G401 (cell line): Measurements from ENCODE around the gene SCUBE2. TPM values are rescaled to one million over a fixed set of nuclear protein-coding genes. Genes with fewer than 3 reads are reported as not detected.
"Not testable (repeated sequence)": the region's sequence is repeated elsewhere in the genome, so short reads cannot be mapped to it uniquely, and the experiment has no call there.

Experiments
- DNase-seq: peaks from one replicate; pipeline ENCODE4 v3.0.0-alpha.2; 2015; ENCODE audit warnings: low spot score
- in situ Hi-C: cut with HindIII; loops from 2 replicates; pipeline ENCODE4 v1.10.0; 2016; ENCODE audit warnings: low sequenced_read_pairs, mixed read lengths
- total RNA-seq: library from RNA; depleted of rRNA; stranded (reverse); fragments of >200 nt; shearing (Covaris generic); gene quantifications from 2 replicates; pipeline ENCODE4 v1.2.3, GENCODE V29; 2014; rRNA removed

SCUBE2 gene
- total RNA-seq, 1 experiment from 2014 or later: not detected

DNA sequence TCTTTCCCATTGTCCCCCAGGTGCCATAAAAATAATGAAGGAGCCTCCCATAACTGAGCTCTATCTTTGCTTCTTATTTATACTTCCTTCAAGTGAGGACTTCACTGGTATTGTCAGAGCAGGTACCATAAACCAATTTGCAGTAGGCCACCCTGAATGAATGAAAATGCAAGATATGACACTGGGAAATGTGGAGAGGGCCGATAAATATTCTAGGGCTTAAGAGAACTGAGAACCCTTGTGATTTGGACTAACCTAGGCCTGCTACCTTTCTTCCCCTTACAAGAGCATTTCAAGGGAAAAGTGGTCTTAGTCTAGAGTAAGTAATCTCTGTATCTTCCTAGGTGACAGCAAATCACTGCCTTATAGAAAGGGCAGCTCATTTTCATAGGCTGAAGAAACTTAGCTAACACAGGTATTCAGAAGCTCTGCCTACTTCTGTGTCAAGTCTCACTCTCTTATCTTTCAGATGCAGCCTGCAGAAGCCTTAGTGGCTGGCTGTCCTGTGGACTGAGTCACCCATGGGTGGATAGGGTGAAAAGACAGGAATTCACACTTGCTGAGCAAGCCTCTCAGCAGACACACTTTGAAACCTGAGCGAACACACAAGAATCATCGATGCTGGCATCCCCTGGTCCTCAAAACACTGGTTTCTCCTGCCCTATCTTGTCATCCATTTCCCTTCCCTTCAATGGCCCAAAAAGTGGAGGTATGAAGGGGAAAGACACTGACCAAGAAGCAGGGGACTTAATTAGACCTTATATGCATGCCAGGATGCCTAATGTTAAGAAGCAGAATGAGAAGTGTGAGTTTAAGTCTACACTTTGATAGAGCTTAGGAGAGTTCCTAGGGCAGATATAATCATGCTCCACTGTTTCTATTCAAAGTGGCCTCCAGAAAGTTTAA, 102.8 kb downstream of the SCUBE2 start:
- in situ Hi-C loops: no loop called here
- no peak for DNase-seq

GRCh38 chr11:8987446-8987845, 104.0 kb downstream of the SCUBE2 start:
- in situ Hi-C loops: no loop called here
- DNase-seq: no peak

DNA sequence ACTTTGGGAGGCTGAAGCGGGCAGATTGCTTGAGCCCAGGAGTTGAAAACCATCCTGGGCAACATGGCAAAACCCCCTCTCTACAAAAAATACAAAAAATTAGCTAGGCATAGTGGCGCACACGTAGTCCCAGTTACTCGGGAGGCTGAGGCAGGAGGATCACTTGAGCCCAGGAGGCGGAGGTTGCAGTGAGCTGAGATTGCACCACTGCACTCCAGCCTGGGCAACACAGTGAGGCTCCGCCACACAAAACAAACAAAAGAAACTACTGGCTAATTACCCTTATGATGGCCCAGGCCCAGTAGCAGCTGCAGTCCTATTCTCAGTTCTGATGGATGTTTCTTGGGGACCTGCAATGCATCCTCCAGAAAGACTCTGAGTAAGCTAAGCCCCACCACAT, 104.6 kb downstream of the SCUBE2 start:
- in situ Hi-C loops, DNase-seq: not testable (repeated sequence)

DNA sequence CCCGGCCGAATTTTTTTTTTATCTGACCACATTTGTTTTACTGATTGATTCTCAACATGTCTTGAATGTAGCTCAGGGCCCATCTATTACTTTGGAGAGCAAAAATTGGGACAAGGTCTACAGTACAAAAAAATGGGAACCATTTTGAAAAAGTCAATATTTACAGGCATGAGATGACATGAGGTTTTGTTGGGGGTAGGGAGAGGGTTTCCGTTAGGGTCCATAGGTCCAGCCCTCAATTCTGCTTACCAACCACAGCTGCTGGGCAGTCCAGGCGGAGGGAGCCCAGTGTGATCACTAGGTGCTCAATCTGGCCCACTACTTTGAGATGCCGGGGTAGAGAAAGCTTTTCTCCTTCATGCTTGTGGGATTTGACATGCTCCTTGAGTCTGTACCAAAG, 105.9 kb downstream of the SCUBE2 start:
- in situ Hi-C loops: no loop called here
- DNase-seq: no peak

DNA sequence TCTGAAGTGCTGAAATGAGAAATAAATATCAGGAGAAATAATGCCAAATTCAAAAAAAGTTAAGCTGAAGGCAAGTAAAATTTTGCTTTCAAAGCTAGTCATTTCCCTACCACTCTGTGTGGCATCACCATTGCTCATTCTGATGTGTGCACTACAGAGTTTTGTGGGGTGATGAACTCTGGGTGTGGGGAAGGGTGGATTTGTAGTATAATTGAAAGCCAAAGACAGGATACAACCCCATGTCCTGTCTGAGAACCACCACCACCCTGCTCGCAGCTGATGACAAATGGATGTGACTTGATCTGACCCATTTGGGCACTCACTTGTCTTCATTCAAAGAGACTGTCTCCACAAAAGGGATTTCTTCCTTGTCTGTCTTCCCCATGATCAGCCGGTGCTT, 107.8 kb downstream of the SCUBE2 start:
- DNase-seq: no peak
- in situ Hi-C loops: no loop called here

DNA sequence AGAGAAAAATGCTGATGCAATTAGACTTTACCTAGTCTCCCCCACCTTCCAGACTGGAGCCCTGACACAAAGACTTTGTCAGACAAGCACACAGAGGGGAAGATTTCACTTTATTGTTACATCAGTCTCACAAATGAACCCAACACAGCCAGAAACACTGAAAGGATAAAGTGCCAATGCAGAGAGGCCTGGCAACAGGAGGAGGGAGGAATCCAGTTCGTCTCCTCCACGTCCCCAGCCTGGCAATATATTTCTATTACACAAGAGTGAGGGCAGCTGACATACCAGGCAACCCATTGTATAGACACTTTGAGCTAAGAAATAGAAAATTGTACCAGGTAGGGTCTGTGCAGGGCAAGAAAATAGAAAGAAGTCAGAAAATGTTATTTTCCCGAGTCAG, 110.9 kb downstream of the SCUBE2 start:
- no peak for DNase-seq
- in situ Hi-C loops: no loop called here

GRCh38 chr11:8979365-8979764, 112.0 kb downstream of the SCUBE2 start:
- in situ Hi-C loops: not testable (repeated sequence)

DNA sequence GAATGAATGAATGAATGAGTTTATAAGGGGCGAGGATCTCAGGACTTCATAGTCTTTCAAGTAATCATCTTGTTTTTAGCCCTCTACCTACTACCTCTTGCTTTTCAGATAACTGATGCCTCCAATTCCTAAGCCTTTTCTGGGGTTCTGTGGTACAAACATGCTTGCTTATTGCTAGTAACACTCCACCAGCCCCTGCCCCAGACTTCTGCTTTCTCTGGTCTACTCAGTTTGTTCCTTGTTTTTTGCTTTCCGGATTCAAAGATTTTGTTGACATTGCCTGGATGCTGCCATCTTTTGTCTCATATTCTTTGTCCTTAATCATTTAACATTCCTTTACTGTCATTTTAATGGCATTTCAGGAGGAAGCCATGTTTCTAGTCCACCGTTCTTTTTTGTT, 118.3 kb downstream of the SCUBE2 start:
- no peak for DNase-seq
- in situ Hi-C loops: no loop called here

More at GRCh38 chr11:8979365-8979764, 112.0 kb downstream of the SCUBE2 start:
- DNase-seq: not testable (repeated sequence)

GRCh38 chr11:8971924-8972316, 119.5 kb downstream of the SCUBE2 start:
- in situ Hi-C loops: no loop called here
- no peak for DNase-seq

DNA sequence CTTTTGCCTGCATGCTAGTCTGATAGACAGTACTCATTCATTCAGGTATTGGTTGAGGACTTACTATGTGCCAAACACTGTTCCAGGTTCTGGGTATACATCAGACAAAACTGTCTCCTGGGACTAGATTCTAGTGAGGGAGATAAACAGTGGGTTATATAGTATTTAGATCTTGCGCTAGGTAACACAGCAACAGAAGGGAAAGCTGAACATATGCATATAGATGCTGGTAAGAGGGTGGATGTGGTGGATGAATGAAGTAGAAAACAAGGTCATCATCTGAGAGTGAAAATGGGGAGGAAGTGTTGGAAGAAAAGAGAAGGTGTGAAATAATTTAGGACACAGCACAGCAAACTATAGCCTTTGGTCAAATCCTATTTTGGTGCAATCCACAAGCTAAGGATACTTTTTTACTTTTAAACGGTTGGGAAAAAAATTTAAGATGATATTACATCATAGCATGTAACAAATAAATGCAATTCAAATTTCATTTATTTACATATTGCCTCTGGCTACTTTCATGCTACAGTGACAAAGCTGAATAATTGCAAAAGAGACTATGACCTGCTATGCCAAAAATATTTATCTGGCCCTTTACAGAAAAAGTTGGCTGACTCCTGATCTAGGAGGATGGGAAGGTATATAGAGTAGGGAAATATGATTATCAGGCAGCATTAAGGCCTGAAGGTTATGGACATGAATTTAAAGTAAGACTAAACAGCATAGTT, 120.0 kb downstream of the SCUBE2 start:
- DNase-seq: no peak
- in situ Hi-C loops: no loop called here

Other genes with a start within 250 kb of the SCUBE2 start
- 49.0 and 62.7 TPM in 2 replicates for gene AKIP1, start 180.4 kb downstream of the SCUBE2 start, total RNA-seq
- gene C11orf16, start 158.7 kb downstream of the SCUBE2 start, total RNA-seq: not detected in 2 replicates
- gene ASCL3, start 148.6 kb downstream of the SCUBE2 start, total RNA-seq: not detected in 2 replicates
- 23.6 and 30.2 TPM in 2 replicates for gene TMEM9B, start 127.2 kb downstream of the SCUBE2 start, total RNA-seq
- 1.1 and 2.5 TPM in 2 replicates for gene NRIP3, start 87.6 kb downstream of the SCUBE2 start, total RNA-seq
- gene DENND5A, start 173.8 kb upstream of the SCUBE2 start, total RNA-seq: 60.9 and 72.0 TPM in 2 replicates
- gene TMEM41B, start 223.0 kb upstream of the SCUBE2 start, total RNA-seq: 66.2 and 82.8 TPM in 2 replicates